GM12872 (cell line): ENCODE data around the gene ATG13.

Experiments used
- TF ChIP-seq, protein P1 (sequence below): IDR thresholded peaks from 3 replicates; pipeline ENCODE4 v1.5.1; 2011; ENCODE audit warnings: low read depth, mild to moderate bottlenecking, low read length, moderate library complexity; ENCODE audit not compliant: insufficient read depth

The ATG13 gene

DNA sequence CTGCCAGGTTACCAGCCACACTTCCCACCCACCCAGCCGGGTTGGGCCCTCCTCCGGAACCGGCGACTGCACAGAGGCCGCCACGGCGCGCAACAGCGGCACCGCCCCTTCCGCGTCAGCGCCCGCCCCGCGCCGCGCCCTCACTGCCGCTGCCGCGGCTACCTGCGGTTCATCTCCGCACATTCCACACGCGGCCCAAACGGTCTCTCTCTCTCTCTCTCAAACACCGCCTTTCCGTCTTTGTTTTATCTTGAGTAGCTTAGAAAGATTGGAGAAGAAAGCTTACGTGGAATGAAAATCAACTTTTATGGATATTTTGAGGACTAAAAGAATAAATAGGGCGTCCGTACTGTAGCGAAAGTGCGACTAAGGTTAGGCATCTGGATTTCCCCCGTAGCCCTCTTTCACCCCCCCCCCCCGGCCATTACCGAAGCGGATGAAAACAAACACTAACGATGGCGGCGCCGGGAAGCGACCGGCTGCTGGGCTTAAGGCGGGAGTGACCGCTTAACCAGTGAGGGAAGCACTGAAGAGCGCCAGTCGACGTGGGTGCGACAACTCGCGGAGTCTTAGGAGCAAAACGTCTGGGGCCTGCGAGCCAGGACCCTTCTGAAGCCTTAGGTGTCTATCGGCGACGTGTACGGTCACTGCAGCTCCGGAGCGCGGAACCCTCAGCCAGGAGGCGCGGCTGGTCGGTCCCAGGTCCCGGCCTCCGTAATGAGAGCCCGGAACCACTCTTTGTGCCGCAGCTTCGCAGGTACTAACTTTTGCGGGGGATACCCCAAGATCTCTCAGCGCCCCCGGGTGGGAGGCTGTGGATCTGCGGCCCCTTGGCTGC is at the start of gene ATG13, which contains the start of gene HARBI1:
ATG13 (plus strand) TSS at position 420 of the 838 bp plus-strand sequence. CDS start 26,739 bp downstream, outside the sequence.
HARBI1 (minus strand) TSS at position 94 of the 838 bp plus-strand sequence. CDS start 990 bp downstream, outside the sequence.
- TF ChIP-seq, protein P1, sequence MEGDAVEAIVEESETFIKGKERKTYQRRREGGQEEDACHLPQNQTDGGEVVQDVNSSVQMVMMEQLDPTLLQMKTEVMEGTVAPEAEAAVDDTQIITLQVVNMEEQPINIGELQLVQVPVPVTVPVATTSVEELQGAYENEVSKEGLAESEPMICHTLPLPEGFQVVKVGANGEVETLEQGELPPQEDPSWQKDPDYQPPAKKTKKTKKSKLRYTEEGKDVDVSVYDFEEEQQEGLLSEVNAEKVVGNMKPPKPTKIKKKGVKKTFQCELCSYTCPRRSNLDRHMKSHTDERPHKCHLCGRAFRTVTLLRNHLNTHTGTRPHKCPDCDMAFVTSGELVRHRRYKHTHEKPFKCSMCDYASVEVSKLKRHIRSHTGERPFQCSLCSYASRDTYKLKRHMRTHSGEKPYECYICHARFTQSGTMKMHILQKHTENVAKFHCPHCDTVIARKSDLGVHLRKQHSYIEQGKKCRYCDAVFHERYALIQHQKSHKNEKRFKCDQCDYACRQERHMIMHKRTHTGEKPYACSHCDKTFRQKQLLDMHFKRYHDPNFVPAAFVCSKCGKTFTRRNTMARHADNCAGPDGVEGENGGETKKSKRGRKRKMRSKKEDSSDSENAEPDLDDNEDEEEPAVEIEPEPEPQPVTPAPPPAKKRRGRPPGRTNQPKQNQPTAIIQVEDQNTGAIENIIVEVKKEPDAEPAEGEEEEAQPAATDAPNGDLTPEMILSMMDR = peak; percentile 91

DNA sequence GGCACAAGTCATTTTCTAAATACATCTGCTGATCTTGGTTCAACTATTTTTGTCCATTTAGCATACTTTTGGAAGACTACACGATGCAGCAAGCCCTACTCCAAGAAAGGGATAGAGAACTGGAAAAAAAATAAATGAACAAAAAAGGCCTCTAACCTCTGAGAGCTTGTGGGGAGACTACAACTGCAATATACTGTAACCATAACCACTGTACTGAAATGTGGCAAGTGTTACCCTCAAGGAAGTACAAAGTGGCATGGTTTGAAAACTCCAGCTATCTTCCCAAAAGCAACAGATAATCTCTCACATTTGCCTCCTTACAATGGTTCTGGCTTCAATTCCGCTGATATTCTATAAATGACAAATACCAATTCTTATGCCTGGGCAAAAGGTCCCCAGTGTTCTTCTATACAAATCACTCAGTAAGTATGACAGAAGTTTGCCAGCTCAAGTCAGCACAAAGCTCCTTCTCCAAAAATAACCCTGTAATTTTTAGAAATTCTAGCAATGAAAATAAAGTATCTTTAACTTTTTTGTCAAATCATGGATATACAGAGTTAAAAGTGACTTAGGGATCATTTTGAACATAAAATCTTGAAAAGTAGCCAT is 46.5 kb upstream of the ATG13 start:
- TF ChIP-seq, protein P1 = no peak

DNA sequence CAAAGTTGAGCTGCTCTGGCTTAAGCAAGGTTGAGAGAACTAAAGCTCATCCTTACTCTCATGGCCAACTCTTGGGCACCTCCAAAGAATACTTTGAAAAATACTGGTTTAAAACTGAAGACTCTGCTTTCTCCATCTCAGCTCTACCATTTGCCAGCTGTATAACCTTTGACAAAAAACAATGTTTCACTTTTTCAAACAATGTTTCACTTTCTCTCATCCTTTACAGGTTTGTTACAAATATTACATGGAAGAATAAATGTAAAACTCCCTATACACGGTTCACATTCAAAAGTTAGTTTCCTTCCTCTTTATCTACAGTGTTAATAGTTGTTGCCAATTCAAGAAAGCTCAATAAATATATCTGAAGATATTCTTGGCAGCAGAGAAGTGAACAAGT is 42.7 kb upstream of the ATG13 start:
- TF ChIP-seq, protein P1 = no peak

DNA sequence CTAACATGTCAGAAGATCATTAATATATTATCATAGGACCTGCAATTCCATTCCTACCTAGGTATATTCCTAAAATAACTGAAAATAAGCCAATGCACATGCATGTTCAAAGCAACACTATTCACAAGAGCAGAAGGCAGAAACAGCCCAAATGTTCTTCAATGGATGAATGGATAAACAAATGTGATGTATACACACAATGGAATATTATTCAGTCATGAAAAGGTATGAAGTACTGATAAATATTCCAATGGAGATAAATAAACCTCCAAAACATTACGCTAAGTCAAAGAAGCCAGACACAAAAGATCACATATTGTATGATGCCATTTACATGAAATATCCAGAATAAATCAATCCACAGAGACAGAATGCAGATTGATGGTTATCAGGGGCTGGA is 40.3 kb upstream of the ATG13 start:
- TF ChIP-seq, protein P1 = no peak

DNA sequence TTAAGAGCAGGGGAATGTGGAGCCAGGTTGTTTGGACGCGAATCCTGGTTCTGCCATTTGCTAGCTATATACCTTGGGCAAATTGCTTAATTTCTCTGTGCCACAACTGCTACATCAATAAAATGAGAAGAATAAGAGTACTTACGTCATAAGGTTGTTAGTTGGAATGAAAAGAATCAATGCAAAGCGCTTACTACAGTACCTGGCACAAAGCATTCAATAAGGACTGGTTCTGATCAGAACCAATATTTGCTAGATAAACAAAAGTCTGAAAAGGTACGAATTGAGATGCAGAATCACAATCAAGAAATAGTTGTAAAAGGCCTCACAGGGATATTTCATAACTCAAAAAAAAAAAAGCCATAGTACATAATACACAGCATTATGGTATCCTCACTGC is 34.8 kb upstream of the ATG13 start:
- TF ChIP-seq, protein P1 = no peak

DNA sequence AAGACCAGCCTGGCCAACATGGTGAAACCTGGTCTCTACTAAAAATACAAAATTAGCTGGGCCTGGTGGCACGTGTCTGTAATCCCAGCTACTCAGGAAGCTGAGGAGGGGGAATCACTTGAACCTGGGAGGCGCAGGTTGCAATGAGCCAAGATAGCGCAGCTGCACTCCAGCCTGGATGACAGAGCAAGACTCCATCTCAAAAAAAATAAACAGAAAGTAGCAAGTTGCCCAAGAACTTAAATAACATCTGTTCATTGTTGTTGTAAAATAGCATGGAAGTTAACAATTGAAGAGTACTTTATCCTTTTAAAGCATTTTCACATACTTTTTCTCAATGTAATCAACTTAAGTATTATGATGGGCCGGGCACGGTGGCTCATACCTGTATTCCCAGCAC is 29.2 kb upstream of the ATG13 start:
- TF ChIP-seq, protein P1 = no peak

DNA sequence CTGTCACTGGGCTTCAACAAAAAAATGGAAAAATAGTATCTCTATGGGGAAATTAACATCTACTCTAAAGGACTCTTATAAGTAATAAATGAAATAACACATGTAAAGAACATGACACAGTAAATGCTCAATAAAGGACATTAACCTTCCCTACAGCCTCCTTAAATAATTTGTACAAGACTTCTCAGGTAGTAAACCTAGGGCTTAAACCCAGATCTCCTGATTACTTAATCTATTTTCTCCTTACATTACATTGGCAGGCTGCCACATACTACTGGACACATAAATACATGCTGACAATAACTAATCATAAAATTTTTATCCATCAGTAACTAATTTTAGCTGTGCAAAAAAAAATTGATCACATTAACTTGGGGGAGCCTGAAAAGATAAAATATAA is 28.4 kb upstream of the ATG13 start:
- TF ChIP-seq, protein P1 = no peak
